HG02759 (cell line): Measurements from ENCODE around the gene CXorf51B.
"Not testable (repeated sequence)": the region's sequence is repeated elsewhere in the genome, so short reads cannot be mapped to it uniquely, and the experiment has no call there.

Experiments used
- ATAC-seq: cut with Tn5 transposase; IDR thresholded peaks from one replicate; pipeline ENCODE4 v1.9.1; 2021; ENCODE audit warnings: mild to moderate bottlenecking, moderate library complexity; ENCODE audit not compliant: unreplicated experiment

Gene CXorf51B

DNA sequence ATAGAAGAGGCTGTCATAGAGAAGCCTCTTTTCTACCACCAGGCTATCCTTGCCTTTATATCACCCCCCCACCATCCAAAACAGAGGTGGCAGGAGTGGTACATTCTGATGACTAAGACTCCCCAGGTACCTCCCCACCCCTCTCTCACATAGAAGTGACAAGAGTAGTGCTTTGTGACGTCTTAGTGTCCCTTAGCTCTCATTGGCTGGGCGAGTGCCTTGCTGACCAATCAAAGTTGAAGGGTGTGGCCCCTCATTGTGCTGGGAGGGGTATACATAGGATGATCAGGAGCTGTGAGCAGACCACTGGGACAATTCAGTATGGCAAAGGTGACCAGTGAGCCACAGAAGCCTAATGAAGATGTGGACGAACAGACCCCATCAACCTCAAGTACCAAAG lies at the start of gene CXorf51B:
TSS of gene CXorf51B (plus strand) at position 301 of the 400 bp plus-strand sequence. CDS start at position 322, 21 bp downstream.
- ATAC-seq, result not testable (repeated sequence)

DNA sequence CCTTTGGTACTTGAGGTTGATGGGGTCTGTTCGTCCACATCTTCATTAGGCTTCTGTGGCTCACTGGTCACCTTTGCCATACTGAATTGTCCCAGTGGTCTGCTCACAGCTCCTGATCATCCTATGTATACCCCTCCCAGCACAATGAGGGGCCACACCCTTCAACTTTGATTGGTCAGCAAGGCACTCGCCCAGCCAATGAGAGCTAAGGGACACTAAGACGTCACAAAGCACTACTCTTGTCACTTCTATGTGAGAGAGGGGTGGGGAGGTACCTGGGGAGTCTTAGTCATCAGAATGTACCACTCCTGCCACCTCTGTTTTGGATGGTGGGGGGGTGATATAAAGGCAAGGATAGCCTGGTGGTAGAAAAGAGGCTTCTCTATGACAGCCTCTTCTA lies 5.1 kb downstream of the CXorf51B start, which contains the start of gene CXorf51A:
TSS of gene CXorf51A (minus strand) at position 101 of the 400 bp plus-strand sequence. CDS start at position 80, 21 bp downstream.
- ATAC-seq, result not testable (repeated sequence)

DNA sequence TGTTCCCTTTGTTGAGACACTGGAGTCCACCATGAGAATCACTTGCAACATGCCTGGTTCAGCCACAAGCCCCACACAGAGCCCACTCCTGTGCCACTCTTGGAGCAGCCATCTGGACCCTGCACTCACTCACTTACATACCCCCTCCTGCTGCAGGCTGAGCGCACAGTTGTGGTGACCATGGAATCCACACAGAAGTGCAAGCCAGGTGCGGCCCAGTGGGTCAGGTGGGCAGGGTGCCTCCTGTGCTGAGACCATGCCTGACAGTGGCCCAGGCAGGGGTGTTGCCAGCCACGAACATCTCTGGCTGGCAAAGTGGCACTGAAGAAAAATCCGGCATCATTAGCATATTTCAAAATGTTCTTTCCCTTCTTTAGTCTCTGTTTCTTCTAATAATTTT lies 22.4 kb downstream of the CXorf51B start:
- ATAC-seq, result no peak

DNA sequence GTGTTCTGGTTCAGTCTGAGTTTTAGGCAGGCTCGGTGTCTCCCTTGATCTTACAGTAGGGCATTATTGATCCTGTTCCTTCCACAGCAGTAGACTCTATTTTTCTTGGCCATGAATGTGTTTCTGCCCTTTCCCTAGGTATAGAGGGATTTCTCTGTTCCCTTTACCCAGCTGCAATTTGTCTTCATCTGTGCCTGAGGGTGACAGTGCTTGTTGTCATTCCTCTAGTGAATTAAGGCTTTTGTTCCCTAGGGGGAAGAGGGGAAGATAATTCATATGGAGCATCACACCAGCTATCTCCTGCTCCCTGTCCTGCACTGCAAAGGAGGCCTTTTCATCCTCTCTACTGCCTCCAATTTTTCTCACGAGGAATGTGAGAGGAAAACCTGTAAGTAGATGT lies 44.7 kb downstream of the CXorf51B start:
- no peak for ATAC-seq
